SK-N-SH treated with all-trans-retinoic acid at 6 μM for 48 hours (cell line): ENCODE data around the gene LURAP1L.

Experiments used
- ATAC-seq: fragments of 200-7000 bp; cut with Tn5 transposase; 3 replicates; pipeline ENCODE4 v1.9.1; 2020; ENCODE audit warnings: mild to moderate bottlenecking, moderate library complexity
- ARNTL ChIP-seq: fragments of 450-650 bp; formaldehyde crosslinking; IDR thresholded peaks from 2 replicates; pipeline ENCODE4 v1.5.0; 2020; ENCODE audit warnings: low read depth, mild to moderate bottlenecking, moderate library complexity, borderline replicate concordance
- CSDC2 ChIP-seq: fragments of 250-450 bp; sonication (Bioruptor Pico); IDR thresholded peaks from 2 replicates; pipeline ENCODE4 v1.5.0; 2020; ENCODE audit warnings: mild to moderate bottlenecking, moderate library complexity
- ESRRG ChIP-seq: fragments of 250-450 bp; sonication (Bioruptor Pico); IDR thresholded peaks from 2 replicates; pipeline ENCODE4 v1.6.1; 2021; ENCODE audit warnings: mild to moderate bottlenecking
- GLIS3 ChIP-seq: fragments of 250-450 bp; sonication (Bioruptor Pico); IDR thresholded peaks from 2 replicates; pipeline ENCODE4 v1.5.0; 2020; ENCODE audit warnings: mild to moderate bottlenecking, moderate library complexity
- ISL1 ChIP-seq: fragments of 250-450 bp; sonication (Bioruptor Pico); IDR thresholded peaks from 2 replicates; pipeline ENCODE4 v2.1.2; 2022; ENCODE audit warnings: mild to moderate bottlenecking, moderate library complexity
- OSR1 ChIP-seq: fragments of 250-450 bp; sonication (Bioruptor Pico); IDR thresholded peaks from 2 replicates; pipeline ENCODE4 v1.8.0; 2022; ENCODE audit warnings: moderate library complexity, mild to moderate bottlenecking, inconsistent platforms
- POU6F1 ChIP-seq: fragments of 250-450 bp; sonication (Bioruptor Pico); IDR thresholded peaks from 2 replicates; pipeline ENCODE4 v1.8.0; 2021; ENCODE audit warnings: low read depth, mild to moderate bottlenecking, moderate library complexity, borderline replicate concordance
- PPARA ChIP-seq: fragments of 250-450 bp; sonication (Bioruptor Pico); IDR thresholded peaks from 2 replicates; pipeline ENCODE4 v1.5.0; 2020; ENCODE audit warnings: mild to moderate bottlenecking, borderline replicate concordance
- RARB ChIP-seq: fragments of 250-450 bp; sonication (Bioruptor Pico); IDR thresholded peaks from 2 replicates; pipeline ENCODE4 v1.8.0; 2021; ENCODE audit warnings: mild to moderate bottlenecking, moderate library complexity
- SNAI2 ChIP-seq: fragments of 250-450 bp; sonication (Bioruptor Pico); IDR thresholded peaks from 2 replicates; pipeline ENCODE4 v1.5.0; 2020; ENCODE audit warnings: mild to moderate bottlenecking, moderate library complexity
- TOX ChIP-seq: fragments of 250-450 bp; sonication (Bioruptor Pico); IDR thresholded peaks from 2 replicates; pipeline ENCODE4 v1.8.0; 2021; ENCODE audit warnings: mild to moderate bottlenecking, moderate library complexity, borderline replicate concordance
- ZC3H10 ChIP-seq: fragments of 250-450 bp; sonication (Bioruptor Pico); IDR thresholded peaks from 2 replicates; pipeline ENCODE4 v1.5.1; 2021; ENCODE audit warnings: mild to moderate bottlenecking, moderate library complexity
- ZFP3 ChIP-seq: fragments of 250-450 bp; sonication (Bioruptor Pico); IDR thresholded peaks from 2 replicates; pipeline ENCODE4 v1.5.0; 2020; ENCODE audit warnings: mild to moderate bottlenecking, moderate library complexity
- ZFP30 ChIP-seq: fragments of 450-650 bp; formaldehyde crosslinking; IDR thresholded peaks from 2 replicates; pipeline ENCODE4 v1.5.0; 2022; ENCODE audit warnings: mild to moderate bottlenecking, moderate library complexity
- ZNF565 ChIP-seq: fragments of 450-650 bp; formaldehyde crosslinking; conservative IDR thresholded peaks from 2 replicates; pipeline ENCODE4 v1.5.0; 2020; ENCODE audit warnings: low read depth, mild to moderate bottlenecking, moderate library complexity
- ZNF70 ChIP-seq: fragments of 450-650 bp; formaldehyde crosslinking; IDR thresholded peaks from 2 replicates; pipeline ENCODE4 v1.5.0; 2020; ENCODE audit warnings: mild to moderate bottlenecking, moderate library complexity
- ZNF8 ChIP-seq: fragments of 450-650 bp; formaldehyde crosslinking; IDR thresholded peaks from 2 replicates; pipeline ENCODE4 v1.5.0; 2020; ENCODE audit warnings: mild to moderate bottlenecking, moderate library complexity
- TF ChIP-seq, protein P1 (sequence below): fragments of 250-450 bp; sonication (Bioruptor Pico); IDR thresholded peaks from 2 replicates; pipeline ENCODE4 v1.8.0; 2020; ENCODE audit warnings: mild to moderate bottlenecking, moderate library complexity, borderline replicate concordance
- TF ChIP-seq, protein P2 (sequence below): fragments of 250-450 bp; sonication (Bioruptor Pico); IDR thresholded peaks from 2 replicates; pipeline ENCODE4 v1.5.1; 2021; ENCODE audit warnings: mild to moderate bottlenecking, moderate library complexity
- TF ChIP-seq, protein P3 (sequence below): fragments of 250-450 bp; sonication (Bioruptor Pico); IDR thresholded peaks from 2 replicates; pipeline ENCODE4 v1.5.0; 2020; ENCODE audit warnings: mild to moderate bottlenecking, moderate library complexity

The LURAP1L gene

GRCh38 chr9:12764150-12764549 lies 10.7 kb upstream of the LURAP1L start:
- ATAC-seq = no peak
- TF ChIP-seq SNAI2 (CRISPR knock-in tag) = no peak
- TF ChIP-seq, protein P1, sequence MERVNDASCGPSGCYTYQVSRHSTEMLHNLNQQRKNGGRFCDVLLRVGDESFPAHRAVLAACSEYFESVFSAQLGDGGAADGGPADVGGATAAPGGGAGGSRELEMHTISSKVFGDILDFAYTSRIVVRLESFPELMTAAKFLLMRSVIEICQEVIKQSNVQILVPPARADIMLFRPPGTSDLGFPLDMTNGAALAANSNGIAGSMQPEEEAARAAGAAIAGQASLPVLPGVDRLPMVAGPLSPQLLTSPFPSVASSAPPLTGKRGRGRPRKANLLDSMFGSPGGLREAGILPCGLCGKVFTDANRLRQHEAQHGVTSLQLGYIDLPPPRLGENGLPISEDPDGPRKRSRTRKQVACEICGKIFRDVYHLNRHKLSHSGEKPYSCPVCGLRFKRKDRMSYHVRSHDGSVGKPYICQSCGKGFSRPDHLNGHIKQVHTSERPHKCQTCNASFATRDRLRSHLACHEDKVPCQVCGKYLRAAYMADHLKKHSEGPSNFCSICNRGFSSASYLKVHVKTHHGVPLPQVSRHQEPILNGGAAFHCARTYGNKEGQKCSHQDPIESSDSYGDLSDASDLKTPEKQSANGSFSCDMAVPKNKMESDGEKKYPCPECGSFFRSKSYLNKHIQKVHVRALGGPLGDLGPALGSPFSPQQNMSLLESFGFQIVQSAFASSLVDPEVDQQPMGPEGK = no peak
- TF ChIP-seq, protein P2, sequence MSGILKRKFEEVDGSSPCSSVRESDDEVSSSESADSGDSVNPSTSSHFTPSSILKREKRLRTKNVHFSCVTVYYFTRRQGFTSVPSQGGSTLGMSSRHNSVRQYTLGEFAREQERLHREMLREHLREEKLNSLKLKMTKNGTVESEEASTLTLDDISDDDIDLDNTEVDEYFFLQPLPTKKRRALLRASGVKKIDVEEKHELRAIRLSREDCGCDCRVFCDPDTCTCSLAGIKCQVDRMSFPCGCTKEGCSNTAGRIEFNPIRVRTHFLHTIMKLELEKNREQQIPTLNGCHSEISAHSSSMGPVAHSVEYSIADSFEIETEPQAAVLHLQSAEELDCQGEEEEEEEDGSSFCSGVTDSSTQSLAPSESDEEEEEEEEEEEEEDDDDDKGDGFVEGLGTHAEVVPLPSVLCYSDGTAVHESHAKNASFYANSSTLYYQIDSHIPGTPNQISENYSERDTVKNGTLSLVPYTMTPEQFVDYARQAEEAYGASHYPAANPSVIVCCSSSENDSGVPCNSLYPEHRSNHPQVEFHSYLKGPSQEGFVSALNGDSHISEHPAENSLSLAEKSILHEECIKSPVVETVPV (CRISPR knock-in tag) = no peak
- TF ChIP-seq RARB (CRISPR knock-in tag) = no peak
- no peak for TF ChIP-seq ESRRG (CRISPR knock-in tag)
- TF ChIP-seq ZFP30 = no peak
- TF ChIP-seq, protein P3, sequence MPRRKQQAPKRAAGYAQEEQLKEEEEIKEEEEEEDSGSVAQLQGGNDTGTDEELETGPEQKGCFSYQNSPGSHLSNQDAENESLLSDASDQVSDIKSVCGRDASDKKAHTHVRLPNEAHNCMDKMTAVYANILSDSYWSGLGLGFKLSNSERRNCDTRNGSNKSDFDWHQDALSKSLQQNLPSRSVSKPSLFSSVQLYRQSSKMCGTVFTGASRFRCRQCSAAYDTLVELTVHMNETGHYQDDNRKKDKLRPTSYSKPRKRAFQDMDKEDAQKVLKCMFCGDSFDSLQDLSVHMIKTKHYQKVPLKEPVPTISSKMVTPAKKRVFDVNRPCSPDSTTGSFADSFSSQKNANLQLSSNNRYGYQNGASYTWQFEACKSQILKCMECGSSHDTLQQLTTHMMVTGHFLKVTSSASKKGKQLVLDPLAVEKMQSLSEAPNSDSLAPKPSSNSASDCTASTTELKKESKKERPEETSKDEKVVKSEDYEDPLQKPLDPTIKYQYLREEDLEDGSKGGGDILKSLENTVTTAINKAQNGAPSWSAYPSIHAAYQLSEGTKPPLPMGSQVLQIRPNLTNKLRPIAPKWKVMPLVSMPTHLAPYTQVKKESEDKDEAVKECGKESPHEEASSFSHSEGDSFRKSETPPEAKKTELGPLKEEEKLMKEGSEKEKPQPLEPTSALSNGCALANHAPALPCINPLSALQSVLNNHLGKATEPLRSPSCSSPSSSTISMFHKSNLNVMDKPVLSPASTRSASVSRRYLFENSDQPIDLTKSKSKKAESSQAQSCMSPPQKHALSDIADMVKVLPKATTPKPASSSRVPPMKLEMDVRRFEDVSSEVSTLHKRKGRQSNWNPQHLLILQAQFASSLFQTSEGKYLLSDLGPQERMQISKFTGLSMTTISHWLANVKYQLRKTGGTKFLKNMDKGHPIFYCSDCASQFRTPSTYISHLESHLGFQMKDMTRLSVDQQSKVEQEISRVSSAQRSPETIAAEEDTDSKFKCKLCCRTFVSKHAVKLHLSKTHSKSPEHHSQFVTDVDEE (CRISPR knock-in tag) = no peak
- TF ChIP-seq ZNF70 = no peak
- no peak for TF ChIP-seq ISL1
- no peak for TF ChIP-seq ZNF565 (CRISPR knock-in tag)
- no peak for TF ChIP-seq ZFP3 (CRISPR knock-in tag)
- no peak for TF ChIP-seq ZNF8
- TF ChIP-seq ARNTL (CRISPR knock-in tag) = no peak
- no peak for TF ChIP-seq OSR1 (CRISPR knock-in tag)
- TF ChIP-seq PPARA (CRISPR knock-in tag) = no peak
- TF ChIP-seq GLIS3 = no peak

- no peak for ATAC-seq
- TF ChIP-seq, protein P1 = no peak
- no peak for TF ChIP-seq GLIS3
- TF ChIP-seq ZFP30 = no peak
- TF ChIP-seq PPARA (CRISPR knock-in tag) = no peak
- TF ChIP-seq ZFP3 (CRISPR knock-in tag) = no peak
- no peak for TF ChIP-seq ZNF70
- no peak for TF ChIP-seq ZNF565 (CRISPR knock-in tag)
- TF ChIP-seq SNAI2 (CRISPR knock-in tag) = no peak
- TF ChIP-seq, protein P2 (CRISPR knock-in tag) = no peak
- no peak for TF ChIP-seq ESRRG (CRISPR knock-in tag)
Observed at GRCh38 chr9:12765088-12765798, 9.6 kb upstream of the LURAP1L start.

- ATAC-seq = no peak
- TF ChIP-seq ZFP3 (CRISPR knock-in tag) (no peak), SNAI2 (CRISPR knock-in tag) (no peak), POU6F1 (CRISPR knock-in tag) (no peak), ZFP30 (no peak), ZNF8 (no peak), OSR1 (CRISPR knock-in tag) (no peak), ISL1 (no peak), ZNF565 (CRISPR knock-in tag) (no peak), CSDC2 (no peak), PPARA (CRISPR knock-in tag) (no peak), TOX (CRISPR knock-in tag) (no peak), ZC3H10 (CRISPR knock-in tag) (no peak), RARB (CRISPR knock-in tag) (no peak)
- TF ChIP-seq, protein P1 = no peak
Observed at GRCh38 chr9:12766357-12766756, 8.5 kb upstream of the LURAP1L start.
